ENCODE data around the gene PIMREG.

PIMREG gene

DNA sequence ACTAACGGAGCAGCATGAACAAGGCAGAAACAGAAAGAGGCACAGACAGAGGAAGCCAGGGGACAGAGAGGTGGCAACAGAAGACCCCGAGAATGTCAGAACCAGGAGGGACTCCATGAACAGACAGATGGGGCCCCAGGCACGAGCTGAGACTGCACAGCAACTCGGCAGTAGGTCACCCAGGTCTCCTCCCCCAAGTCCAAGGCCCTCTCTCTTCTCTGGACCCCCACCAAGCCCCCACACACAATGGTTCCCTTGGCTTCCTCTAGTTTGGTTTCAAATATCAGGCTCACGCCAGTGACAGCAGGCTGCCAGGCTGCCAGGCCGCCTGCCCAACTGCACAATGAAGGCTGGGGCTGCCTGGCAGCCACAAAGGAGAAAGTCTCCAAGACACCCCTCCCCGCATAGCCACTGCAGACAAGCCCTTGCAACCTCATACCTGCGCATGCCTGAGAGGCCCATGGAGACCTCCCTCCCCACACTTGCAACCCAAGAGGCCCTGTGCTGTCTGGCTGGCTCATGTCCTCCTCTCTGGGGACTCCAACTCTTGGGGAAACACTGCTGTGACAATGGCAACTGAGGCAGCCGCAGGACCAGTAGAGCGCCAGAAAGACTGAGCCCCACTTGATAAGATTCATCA, 54.8 kb downstream of the PIMREG start:
- DNase-seq (ENCODE audit: low spot score): peak; percentile 74

Data from cerebellar cortex (tissue), 1 donor.